DOHH2 (cell line): ENCODE data around the gene FRMD4B.

Source experiments
- H3F3A ChIP-seq: fragments of 200-600 bp; sonication (generic), shearing (Covaris generic); 2 replicates; pipeline ENCODE4 v1.6.0; 2016; ENCODE audit warnings: antibody characterized with exemption, mild to moderate bottlenecking; ENCODE audit not compliant: control insufficient read depth, insufficient read depth
- H3K27ac ChIP-seq: fragments of 200-600 bp; sonication (generic); 2 replicates; pipeline ENCODE4 v1.5.1; 2014; ENCODE audit warnings: low read depth, mild to moderate bottlenecking, low read length, moderate library complexity
- H3K27me3 ChIP-seq: fragments of 200-600 bp; sonication (generic); 2 replicates; pipeline ENCODE4 v1.6.1; 2014; ENCODE audit warnings: mild to moderate bottlenecking, low read length, mixed read lengths; ENCODE audit not compliant: control insufficient read depth
- H3K36me3 ChIP-seq: fragments of 200-600 bp; sonication (generic); 2 replicates; pipeline ENCODE4 v1.6.1; 2014; ENCODE audit warnings: mild to moderate bottlenecking, low read length, moderate library complexity, mixed read lengths; ENCODE audit not compliant: control insufficient read depth
- H3K4me1 ChIP-seq: fragments of 200-600 bp; sonication (generic); 2 replicates; pipeline ENCODE4 v1.6.1; 2014; ENCODE audit warnings: mild to moderate bottlenecking, low read length, mixed read lengths; ENCODE audit not compliant: control insufficient read depth
- H3K4me2 ChIP-seq: fragments of 200-600 bp; sonication (generic); 2 replicates; pipeline ENCODE4 v1.6.0; 2014; ENCODE audit warnings: mild to moderate bottlenecking, low read length, moderate library complexity
- H3K4me3 ChIP-seq: fragments of 200-600 bp; sonication (generic); 2 replicates; pipeline ENCODE4 v1.5.1; 2014; ENCODE audit warnings: mild to moderate bottlenecking, low read length, mixed read lengths
- H3K79me2 ChIP-seq: fragments of 200-600 bp; sonication (generic); 2 replicates; pipeline ENCODE4 v1.6.1; 2014; ENCODE audit warnings: mild to moderate bottlenecking, low read length, mixed read lengths; ENCODE audit not compliant: control insufficient read depth
- H3K9me2 ChIP-seq: fragments of 200-600 bp; sonication (generic); replicated peaks from 2 replicates; pipeline ENCODE4 v1.6.1; 2014; ENCODE audit warnings: mild to moderate bottlenecking, low read length, mixed read lengths; ENCODE audit not compliant: control insufficient read depth
- H3K9me3 ChIP-seq: fragments of 200-600 bp; sonication (generic); 2 replicates; pipeline ENCODE4 v1.6.1; 2014; ENCODE audit warnings: antibody characterized with exemption, low read length, mixed read lengths; ENCODE audit not compliant: control insufficient read depth, insufficient read depth
- H4K20me1 ChIP-seq: fragments of 200-600 bp; sonication (generic); 2 replicates; pipeline ENCODE4 v1.6.0; 2014; ENCODE audit warnings: low read depth, mild to moderate bottlenecking, antibody characterized with exemption, low read length, moderate library complexity; ENCODE audit not compliant: control insufficient read depth, insufficient read depth
- EZH2phosphoT487 ChIP-seq: fragments of 200-600 bp; sonication (generic); IDR thresholded peaks from 2 replicates; pipeline ENCODE4 v1.6.1; 2017; ENCODE audit warnings: borderline replicate concordance, mild to moderate bottlenecking, antibody characterized with exemption, low read length, moderate library complexity, mixed read lengths
- TF ChIP-seq, protein P1 (sequence below): fragments of 200-600 bp; sonication (generic); IDR thresholded peaks from one replicate; pipeline ENCODE4 v1.5.1; 2014; ENCODE audit warnings: antibody characterized with exemption, mild to moderate bottlenecking, low read depth, low read length; ENCODE audit not compliant: poor library complexity, severe bottlenecking

Gene FRMD4B

GRCh38 chr3:69201658-69202057 lies 184.2 kb downstream of the FRMD4B start:
- Histone ChIP-seq H3K9me2 (no peaks in the 10 kb centered on the region), H3K9me3 (no peaks in the 10 kb centered on the region), H3K27ac (no peak overlapping the region), H3K27me3 (no peaks in the 10 kb centered on the region), H3K4me2 (no peak overlapping the region), H3K36me3 (no peaks in the 10 kb centered on the region), H3K4me1 (no peaks in the 10 kb centered on the region), H3F3A (no peaks in the 10 kb centered on the region), H3K79me2 (no peaks in the 10 kb centered on the region), H3K4me3 (no peak overlapping the region), H4K20me1 (no peaks in the 10 kb centered on the region)
- no peak for TF ChIP-seq EZH2phosphoT487
- TF ChIP-seq, protein P1, sequence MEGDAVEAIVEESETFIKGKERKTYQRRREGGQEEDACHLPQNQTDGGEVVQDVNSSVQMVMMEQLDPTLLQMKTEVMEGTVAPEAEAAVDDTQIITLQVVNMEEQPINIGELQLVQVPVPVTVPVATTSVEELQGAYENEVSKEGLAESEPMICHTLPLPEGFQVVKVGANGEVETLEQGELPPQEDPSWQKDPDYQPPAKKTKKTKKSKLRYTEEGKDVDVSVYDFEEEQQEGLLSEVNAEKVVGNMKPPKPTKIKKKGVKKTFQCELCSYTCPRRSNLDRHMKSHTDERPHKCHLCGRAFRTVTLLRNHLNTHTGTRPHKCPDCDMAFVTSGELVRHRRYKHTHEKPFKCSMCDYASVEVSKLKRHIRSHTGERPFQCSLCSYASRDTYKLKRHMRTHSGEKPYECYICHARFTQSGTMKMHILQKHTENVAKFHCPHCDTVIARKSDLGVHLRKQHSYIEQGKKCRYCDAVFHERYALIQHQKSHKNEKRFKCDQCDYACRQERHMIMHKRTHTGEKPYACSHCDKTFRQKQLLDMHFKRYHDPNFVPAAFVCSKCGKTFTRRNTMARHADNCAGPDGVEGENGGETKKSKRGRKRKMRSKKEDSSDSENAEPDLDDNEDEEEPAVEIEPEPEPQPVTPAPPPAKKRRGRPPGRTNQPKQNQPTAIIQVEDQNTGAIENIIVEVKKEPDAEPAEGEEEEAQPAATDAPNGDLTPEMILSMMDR: no peak

DNA sequence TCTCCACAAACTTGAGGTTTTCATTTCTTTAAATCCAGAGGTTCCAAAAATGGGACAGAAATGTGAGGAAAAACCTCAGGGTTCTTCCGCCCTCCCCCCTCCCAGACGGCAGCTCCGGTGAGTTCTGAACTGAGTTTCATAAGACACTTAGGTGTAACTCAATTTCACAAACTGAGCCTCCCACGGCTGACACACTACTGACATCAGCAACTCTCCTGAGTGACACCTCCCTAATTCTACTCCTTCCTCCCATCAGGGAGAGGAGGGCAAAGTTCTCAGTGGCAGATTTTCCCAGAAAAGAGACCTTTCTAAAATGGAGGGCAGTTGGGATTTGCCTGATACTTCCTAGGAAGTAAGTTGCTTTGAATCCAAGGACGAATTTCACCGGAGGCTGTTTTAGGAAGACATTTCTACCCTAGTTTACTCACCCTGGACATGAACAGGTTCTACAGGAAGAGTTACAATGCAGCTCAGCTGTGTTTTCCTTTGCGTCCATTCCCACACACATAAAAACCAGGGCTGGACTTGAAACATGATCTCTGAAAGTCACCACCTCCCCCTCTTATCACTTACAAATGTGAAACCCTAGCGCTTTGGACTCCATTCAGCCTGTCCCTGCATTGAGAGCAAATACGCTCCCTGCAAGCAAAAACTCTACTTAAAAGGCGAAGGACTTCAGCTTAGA lies 185.4 kb downstream of the FRMD4B start:
- no peaks in the 10 kb centered on the region for H3K79me2 ChIP-seq
- no peaks in the 10 kb centered on the region for H3K36me3 ChIP-seq
- no peaks in the 10 kb centered on the region for H3K4me1 ChIP-seq
- H3K4me3 ChIP-seq: no peak overlapping the region
- H3K27me3 ChIP-seq: no peaks in the 10 kb centered on the region
- no peaks in the 10 kb centered on the region for H3F3A ChIP-seq
- H3K9me3 ChIP-seq: no peaks in the 10 kb centered on the region
- H4K20me1 ChIP-seq: no peaks in the 10 kb centered on the region
- H3K9me2 ChIP-seq: no peaks in the 10 kb centered on the region
- no peak overlapping the region for H3K27ac ChIP-seq
- TF ChIP-seq, protein P1: no peak
- no peak for TF ChIP-seq EZH2phosphoT487
- H3K4me2 ChIP-seq: no peak overlapping the region

DNA sequence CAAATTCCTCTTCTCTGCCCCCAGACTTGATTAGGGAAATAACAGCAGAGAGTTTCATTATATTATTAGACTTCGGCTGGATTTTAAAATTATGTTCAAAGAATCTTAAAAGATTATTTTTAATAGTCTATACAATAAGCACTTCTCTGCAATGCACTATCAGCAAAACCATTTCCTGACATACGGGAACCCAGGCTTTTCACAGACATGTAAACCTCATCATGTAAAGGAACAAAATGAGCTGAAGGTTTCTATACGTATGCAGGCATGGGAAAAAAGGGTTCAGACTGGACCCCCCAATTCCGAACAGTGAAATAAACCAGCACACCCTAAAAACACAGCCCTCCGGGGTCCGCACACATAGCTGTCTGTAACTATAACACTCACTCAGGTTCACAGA lies 185.9 kb downstream of the FRMD4B start:
- H3K36me3 ChIP-seq: no peaks in the 10 kb centered on the region
- H3K9me2 ChIP-seq: no peaks in the 10 kb centered on the region
- H3K4me1 ChIP-seq: no peaks in the 10 kb centered on the region
- TF ChIP-seq, protein P1: no peak
- no peak for TF ChIP-seq EZH2phosphoT487
- H3F3A ChIP-seq: no peaks in the 10 kb centered on the region
- H4K20me1 ChIP-seq: no peaks in the 10 kb centered on the region
- H3K9me3 ChIP-seq: no peaks in the 10 kb centered on the region
- no peak overlapping the region for H3K27ac ChIP-seq
- no peaks in the 10 kb centered on the region for H3K27me3 ChIP-seq
- no peak overlapping the region for H3K4me3 ChIP-seq
- no peaks in the 10 kb centered on the region for H3K79me2 ChIP-seq
- H3K4me2 ChIP-seq: no peak overlapping the region
